ENCODE data around the gene MAD2L2.

MAD2L2 gene

DNA sequence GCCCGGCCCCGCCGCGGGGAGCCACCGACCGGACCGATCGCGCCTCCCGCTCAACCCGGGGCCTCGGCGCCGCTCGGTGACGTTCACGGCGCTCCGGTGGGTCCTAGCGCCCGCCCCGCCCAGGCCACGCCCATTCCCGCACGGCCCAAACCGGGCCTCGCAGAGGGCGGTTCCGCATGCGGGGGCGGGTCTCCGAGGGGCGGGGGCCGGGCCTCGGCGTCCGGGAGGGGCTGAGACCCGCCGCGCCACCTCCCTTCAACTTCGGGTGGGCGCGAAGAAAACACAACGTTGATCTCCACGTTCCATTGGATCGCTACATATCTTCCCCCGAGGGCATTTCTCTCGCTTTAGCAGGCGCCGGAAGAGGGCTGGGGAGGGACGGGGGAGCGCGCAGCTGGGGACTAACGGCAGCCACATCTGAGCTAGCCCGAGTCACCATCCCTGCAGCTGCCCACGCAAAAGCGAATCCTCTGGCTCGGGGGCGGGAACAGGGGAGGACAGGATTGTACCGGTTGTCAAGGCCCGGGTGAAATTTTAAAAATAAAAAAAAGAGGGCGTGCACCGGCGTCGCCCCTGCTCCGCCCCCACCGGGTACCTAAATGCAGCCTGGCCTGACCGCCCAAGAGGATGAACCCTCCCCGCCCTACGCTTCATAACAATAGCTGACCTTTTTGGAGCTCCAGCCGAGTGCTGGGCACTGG lies at the start of gene MAD2L2:
MAD2L2 (minus strand) TSS at position 78 of the 701 bp plus-strand sequence. CDS start 547 bp downstream, outside the sequence.
- peak; percentile 98 for DNase-seq (ENCODE audit: low spot score)

DNA sequence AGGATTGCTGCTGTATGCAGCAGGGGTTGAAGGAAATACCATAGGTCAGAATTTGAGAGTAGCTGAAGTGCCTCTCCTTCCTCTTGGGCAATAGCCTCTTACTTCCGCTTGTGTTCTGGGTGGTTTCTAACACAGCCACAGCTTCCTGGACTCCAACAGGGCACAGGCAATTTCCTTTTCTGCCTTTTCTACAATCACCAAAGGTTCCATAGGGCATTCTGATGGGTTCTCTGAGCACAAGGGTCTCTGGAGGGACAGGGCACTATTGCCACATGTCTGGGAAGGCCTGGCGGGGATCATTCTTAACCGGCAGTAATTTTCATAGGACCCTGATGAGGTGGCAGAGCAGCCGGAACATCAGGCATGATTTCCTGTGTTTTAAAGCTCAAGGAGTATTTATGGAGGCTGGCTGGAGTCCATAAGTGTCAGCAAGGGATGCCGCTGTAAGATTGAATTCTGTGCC lies 49.5 kb upstream of the MAD2L2 start:
- DNase-seq (ENCODE audit: low spot score) = no peak
- TF ChIP-seq, protein P1, sequence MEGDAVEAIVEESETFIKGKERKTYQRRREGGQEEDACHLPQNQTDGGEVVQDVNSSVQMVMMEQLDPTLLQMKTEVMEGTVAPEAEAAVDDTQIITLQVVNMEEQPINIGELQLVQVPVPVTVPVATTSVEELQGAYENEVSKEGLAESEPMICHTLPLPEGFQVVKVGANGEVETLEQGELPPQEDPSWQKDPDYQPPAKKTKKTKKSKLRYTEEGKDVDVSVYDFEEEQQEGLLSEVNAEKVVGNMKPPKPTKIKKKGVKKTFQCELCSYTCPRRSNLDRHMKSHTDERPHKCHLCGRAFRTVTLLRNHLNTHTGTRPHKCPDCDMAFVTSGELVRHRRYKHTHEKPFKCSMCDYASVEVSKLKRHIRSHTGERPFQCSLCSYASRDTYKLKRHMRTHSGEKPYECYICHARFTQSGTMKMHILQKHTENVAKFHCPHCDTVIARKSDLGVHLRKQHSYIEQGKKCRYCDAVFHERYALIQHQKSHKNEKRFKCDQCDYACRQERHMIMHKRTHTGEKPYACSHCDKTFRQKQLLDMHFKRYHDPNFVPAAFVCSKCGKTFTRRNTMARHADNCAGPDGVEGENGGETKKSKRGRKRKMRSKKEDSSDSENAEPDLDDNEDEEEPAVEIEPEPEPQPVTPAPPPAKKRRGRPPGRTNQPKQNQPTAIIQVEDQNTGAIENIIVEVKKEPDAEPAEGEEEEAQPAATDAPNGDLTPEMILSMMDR (IDR thresholded peaks at IDR 0.05; ENCODE audit: extremely low read depth, missing control alignments) = no peak

More for the DNA sequence above, at the start of gene MAD2L2:
- TF ChIP-seq, protein P1 (IDR thresholded peaks at IDR 0.05; ENCODE audit: extremely low read depth, missing control alignments) = no peak

DNA sequence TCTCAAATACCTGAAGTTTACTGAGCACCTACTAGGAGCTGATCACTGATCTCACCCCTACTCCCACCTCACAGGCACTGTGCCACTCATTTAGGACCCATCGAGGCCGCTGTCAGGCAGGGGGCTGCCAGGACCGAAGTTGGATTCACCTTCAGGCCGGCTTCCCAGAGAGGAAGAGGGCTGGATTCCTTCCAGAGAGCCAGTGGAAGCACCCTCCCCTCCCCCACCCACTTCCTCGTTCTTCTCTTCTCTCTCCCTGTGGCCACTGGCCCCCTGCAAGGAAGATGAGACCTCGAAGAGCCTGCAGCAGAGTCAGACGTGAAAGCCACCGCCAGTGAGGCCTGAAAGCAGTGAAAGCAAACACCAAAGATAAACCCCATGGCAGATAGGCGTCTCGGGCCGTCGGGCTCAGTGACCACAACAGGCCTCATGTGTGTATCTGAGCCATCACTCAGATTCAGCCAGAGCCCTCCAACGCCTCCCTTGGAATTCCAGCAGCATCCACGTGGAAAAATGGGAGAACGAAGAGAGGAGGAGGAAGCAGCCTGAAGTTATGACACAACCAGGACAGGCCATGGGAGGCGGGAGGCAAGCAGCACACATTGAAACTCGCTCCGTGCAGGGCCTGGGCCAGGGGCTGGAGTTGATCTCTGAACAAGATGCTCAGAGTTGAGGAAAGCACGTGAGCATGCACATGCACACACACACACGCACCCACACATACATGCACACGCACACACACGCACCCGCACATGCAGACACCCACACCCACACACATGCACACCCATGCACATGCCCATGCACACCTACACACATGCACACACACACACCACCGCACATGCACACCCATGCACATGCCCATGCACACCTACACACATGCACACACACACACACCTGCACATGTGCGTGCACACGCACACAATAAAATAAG lies 48.8 kb upstream of the MAD2L2 start:
- TF ChIP-seq, protein P1 (IDR thresholded peaks at IDR 0.05; ENCODE audit: extremely low read depth, missing control alignments) = no peak
- no peak for DNase-seq (ENCODE audit: low spot score)

DNA sequence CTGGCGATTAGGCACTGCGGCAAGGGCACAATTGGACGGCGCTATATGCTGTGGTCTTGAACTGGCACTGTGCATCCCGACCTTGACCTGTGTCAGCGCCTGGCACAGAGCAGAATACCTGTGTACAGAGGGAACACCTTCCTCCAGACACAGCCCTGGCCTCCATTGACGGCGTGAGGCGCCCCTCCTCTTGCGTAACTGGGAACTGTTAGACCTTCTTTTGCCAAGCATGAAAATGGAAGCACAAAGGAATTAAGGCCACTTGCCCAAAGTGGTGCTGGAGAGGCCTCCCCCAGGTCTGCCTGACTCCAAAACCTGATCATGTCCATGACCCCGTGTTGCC lies 48.2 kb upstream of the MAD2L2 start:
- DNase-seq (ENCODE audit: low spot score) = no peak
- TF ChIP-seq, protein P1 (IDR thresholded peaks at IDR 0.05; ENCODE audit: extremely low read depth, missing control alignments) = no peak

DNA sequence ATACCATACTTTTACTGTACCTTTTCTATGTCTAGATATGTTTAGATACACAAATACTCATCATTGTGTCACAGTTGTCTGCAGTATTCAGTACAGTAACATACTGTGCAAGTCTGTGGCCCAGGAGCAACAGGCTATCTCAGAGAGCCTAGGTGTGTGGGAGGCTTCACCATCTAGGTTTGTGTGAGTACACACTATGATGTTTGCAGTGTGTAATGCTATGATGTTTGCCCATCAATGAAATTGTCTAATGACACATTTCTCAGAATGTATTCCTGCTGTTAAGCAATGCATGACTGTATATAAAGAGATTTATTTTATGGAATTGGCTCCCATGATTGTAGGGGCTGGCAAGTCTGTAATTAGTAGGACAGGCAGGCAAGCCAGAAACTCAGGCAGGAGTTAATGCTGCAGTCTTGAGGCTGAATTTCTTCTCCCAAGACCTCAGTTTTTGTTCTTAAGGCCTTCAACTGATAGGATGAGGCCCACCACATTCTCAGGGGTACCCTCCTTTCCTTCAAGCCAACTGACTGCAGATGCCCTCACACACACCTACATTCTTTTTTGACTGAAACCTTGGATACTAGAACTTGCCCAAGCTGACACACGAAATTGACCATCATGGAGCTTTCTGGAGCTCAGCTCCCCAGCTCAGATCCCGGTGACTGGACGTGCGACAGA lies 47.3 kb upstream of the MAD2L2 start:
- TF ChIP-seq, protein P1 (IDR thresholded peaks at IDR 0.05; ENCODE audit: extremely low read depth, missing control alignments) = no peak
- no peak for DNase-seq (ENCODE audit: low spot score)

DNA sequence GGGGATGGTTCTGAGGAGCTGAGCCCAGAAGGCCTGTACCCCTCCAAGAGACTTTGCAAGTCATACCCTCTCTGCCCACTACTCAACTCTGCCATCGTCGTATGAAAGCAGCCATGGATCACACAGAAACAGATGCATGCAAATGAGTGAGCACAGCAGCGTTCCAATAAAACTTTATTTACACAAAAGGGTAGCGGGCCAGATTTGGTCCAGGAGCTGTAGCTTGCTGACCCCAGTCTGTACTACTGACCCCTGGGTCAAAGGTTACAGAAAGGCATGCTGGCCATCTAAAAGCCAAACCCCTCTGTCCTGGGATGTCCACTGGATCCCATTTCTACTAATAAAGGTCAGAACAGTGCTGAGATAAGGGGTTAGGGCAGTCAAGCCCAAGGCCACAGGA lies 46.2 kb upstream of the MAD2L2 start:
- TF ChIP-seq, protein P1 (IDR thresholded peaks at IDR 0.05; ENCODE audit: extremely low read depth, missing control alignments) = no peak

More for the DNA sequence above, 46.2 kb upstream of the MAD2L2 start:
- DNase-seq (ENCODE audit: low spot score) = no peak
